ENCODE data around the gene OLR1.

GRCh38 chr12:10147714-10148403 lies 24.1 kb downstream of the OLR1 start:
- TF ChIP-seq FOXK2 (IDR thresholded peaks at IDR 0.05) = no peak
- TF ChIP-seq SUZ12 (IDR thresholded peaks at IDR 0.05) = no peak
- TF ChIP-seq TARDBP (IDR thresholded peaks at IDR 0.05) = no peak
- TF ChIP-seq PKNOX1 (IDR thresholded peaks at IDR 0.05) = no peak

Data from HEK293T (cell line).